Naive thymus-derived CD8-positive, alpha-beta T cell (primary cell): ENCODE data around the gene PCDHA8. TPM values are rescaled to one million over a fixed set of nuclear protein-coding genes. Genes with fewer than 3 reads are reported as not detected.
"Not testable (repeated sequence)": the region's sequence is repeated elsewhere in the genome, so short reads cannot be mapped to it uniquely, and the experiment has no call there.

Experiments
- ATAC-seq, 2 donors: fragments of 150-1000 bp; cut with Tn5 transposase in 1 of 2; sonication (Bioruptor Pico), chemical (Tn5 transposase) in 1 of 2; 1 replicate in 1 of 2; 2 replicates in 1 of 2; pipeline ENCODE4 v1.10.0; 2021; ENCODE audit warnings: mild to moderate bottlenecking in 2 of 2, moderate library complexity in 2 of 2
- POLR2A ChIA-PET: fragments of 350-600 bp; sonication (Branson Sonifier 250); formaldehyde crosslinking; loops from one replicate; lab custom pipeline; 2021; ENCODE audit warnings: antibody characterized with exemption; lab: Charles Lee
- DNase-seq, 10 donors: peaks; one replicate each; pipeline versions ENCODE4 v3.0.0 to v3.0.0-alpha.2; 2020 to 2022
- H3K27ac Mint-ChIP-seq, 10 donors: one replicate each; pipeline ENCODE4 v1.8.0; 2020 to 2022; ENCODE audit warnings: mild to moderate bottlenecking in 10 of 10, mixed read lengths in 10 of 10, moderate library complexity in 4 of 10, inconsistent platforms in 1 of 10
- H3K27me3 Mint-ChIP-seq, 5 donors: one replicate each; pipeline ENCODE4 v1.8.0; 2021 to 2022; ENCODE audit warnings: mixed read lengths in 5 of 5
- H3K36me3 Mint-ChIP-seq, 3 donors: one replicate each; pipeline ENCODE4 v1.8.0; 2020 to 2022; ENCODE audit warnings: mixed read lengths in 3 of 3, mild to moderate bottlenecking in 2 of 3, inconsistent platforms in 1 of 3
- H3K4me1 Mint-ChIP-seq, 4 donors: one replicate each; pipeline ENCODE4 v1.8.0; 2021 to 2022; ENCODE audit warnings: mixed read lengths in 4 of 4
- H3K4me3 Mint-ChIP-seq, 10 donors: one replicate each; pipeline ENCODE4 v1.8.0; 2020 to 2022; ENCODE audit warnings: mild to moderate bottlenecking in 10 of 10, mixed read lengths in 10 of 10, moderate library complexity in 6 of 10, inconsistent platforms in 1 of 10
- H3K9me3 Mint-ChIP-seq, 9 donors: one replicate each; pipeline ENCODE4 v1.8.0; 2020 to 2022; ENCODE audit warnings: mixed read lengths in 9 of 9, mild to moderate bottlenecking in 3 of 9, inconsistent platforms in 1 of 9, moderate library complexity in 1 of 9
- polyA plus RNA-seq, 3 donors: library from polyadenylated mRNA; unstranded; fragments of 300-500 nt; fragmentation: Illumina TruSeq; gene quantifications; one replicate each; pipeline ENCODE4 v1.2.3, GENCODE V29; 2021
- total RNA-seq, 8 experiments: library from RNA in 2 of 8; stranded (reverse) in 2 of 8; gene quantifications; one replicate each; pipeline ENCODE4 v1.2.3 and lab custom pipeline; 2021 to 2026

The PCDHA8 gene
- total and polyA plus RNA-seq, 5 experiments from 2014 or later = not detected

DNA sequence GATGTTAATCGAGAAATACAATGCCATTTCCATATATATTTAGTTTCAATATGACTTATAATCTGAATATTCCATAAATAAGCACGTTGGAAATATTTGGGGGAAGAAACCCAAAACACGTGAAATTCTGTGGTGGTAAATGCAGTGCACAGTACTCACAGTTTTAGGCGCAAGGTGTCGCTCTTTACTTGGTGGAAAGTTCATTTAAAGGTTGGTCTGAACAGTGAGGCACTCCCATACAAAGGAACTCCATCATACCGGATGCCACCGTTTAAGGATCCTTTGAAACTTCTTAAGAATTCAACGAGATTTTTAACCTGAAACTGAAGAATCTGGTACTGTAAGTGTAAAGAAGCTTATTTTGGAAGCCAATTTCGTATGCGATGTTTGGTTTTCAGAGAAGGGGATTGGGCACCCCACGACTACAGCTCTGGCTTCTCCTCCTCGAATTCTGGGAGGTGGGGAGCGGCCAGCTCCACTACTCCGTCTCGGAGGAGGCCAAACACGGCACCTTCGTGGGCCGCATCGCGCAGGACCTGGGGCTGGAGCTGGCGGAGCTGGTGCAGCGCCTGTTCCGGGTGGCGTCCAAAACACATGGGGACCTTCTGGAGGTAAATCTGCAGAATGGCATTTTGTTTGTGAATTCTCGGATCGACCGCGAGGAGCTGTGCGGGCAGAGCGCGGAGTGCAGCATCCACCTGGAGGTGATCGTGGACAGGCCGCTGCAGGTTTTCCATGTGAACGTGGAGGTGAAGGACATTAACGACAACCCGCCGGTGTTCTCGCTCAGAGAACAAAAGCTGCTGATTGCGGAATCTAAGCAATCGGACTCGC, 28.0 kb downstream of the PCDHA8 start, which contains the start of gene PCDHA11:
TSS of gene PCDHA11 (plus strand) at position 237 of the 834 bp plus-strand sequence. CDS start at position 384, 147 bp downstream.
- Mint-ChIP-seq H3K9me3 (peaks cover 0 to 52% (median 20%) of the 10 kb centered on the region in 9 donors), H3K27me3 (peaks cover 11 to 50% (median 23%) of the 10 kb centered on the region in 5 donors), H3K27ac (no peak within 1 kb of the TSS), H3K4me3 (no peak within 1 kb of the TSS), H3K36me3 (peaks cover 8 to 12% (median 12%) of the 10 kb centered on the region in 3 donors), H3K4me1 (peaks cover 0 to 1% (median 0%) of the 10 kb centered on the region in 4 donors)
- POLR2A ChIA-PET = no interaction called here
- DNase-seq (no peak), ATAC-seq (no peak)

DNA sequence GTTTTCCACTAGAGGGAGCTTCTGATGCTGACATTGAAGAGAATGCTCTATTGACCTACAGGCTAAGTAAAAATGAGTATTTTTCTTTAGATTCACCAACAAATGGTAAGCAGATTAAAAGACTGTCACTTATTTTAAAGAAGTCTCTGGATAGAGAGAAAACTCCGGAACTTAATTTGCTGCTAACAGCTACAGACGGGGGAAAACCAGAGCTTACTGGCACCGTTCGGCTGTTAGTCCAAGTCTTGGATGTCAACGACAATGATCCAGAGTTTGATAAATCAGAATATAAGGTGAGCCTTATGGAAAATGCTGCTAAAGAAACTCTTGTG, 28.5 kb downstream of the PCDHA8 start:
- ATAC-seq = no peak

DNA sequence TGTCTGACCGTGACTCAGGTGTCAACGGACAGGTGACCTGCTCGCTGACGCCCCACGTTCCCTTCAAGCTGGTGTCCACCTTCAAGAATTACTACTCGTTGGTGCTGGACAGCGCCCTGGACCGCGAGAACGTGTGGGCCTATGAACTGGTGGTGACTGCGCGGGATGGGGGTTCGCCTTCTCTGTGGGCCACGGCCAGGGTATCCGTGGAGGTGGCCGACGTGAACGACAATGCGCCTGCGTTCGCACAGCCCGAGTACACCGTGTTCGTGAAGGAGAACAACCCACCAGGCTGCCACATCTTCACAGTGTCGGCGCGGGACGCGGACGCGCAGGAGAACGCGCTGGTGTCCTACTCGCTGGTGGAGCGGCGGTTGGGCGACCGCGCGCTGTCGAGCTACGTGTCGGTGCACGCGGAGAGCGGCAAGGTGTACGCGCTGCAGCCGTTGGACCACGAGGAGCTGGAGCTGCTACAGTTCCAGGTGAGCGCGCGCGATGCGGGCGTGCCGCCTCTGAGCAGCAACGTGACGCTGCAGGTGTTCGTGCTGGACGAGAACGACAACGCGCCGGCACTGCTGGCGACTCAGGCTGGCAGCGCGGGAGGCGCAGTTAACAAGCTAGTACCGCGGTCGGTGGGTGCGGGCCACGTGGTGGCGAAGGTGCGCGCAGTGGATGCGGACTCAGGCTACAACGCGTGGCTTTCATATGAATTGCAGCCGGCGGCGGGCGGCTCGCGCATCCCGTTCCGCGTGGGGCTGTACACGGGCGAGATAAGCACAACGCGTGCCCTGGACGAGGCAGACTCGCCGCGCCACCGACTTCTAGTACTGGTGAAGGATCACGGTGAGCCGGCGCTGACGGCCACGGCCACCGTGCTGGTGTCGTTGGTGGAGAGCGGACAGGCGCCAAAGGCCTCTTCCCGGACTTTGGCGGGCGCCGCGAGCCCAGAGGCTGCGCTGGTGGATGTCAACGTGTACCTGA, 29.5 kb downstream of the PCDHA8 start:
- Mint-ChIP-seq H3K27ac (no peak overlapping the region), H3K9me3 (peaks cover 0 to 61% (median 26%) of the 10 kb centered on the region in 9 donors), H3K27me3 (peaks cover 11 to 51% (median 32%) of the 10 kb centered on the region in 5 donors), H3K4me1 (peaks cover 0 to 1% (median 0%) of the 10 kb centered on the region in 4 donors), H3K36me3 (peaks cover 8 to 22% (median 21%) of the 10 kb centered on the region in 3 donors), H3K4me3 (no peak overlapping the region)
- ATAC-seq (no peak), DNase-seq (no peak)
- POLR2A ChIA-PET = no interaction called here

More for the DNA sequence above, 28.5 kb downstream of the PCDHA8 start:
- no peak for DNase-seq
- Mint-ChIP-seq H3K9me3 (peaks cover 0 to 55% (median 20%) of the 10 kb centered on the region in 9 donors), H3K4me3 (no peak overlapping the region), H3K36me3 (peaks cover 8 to 17% (median 15%) of the 10 kb centered on the region in 3 donors), H3K27me3 (peaks cover 13 to 50% (median 27%) of the 10 kb centered on the region in 5 donors), H3K27ac (no peak overlapping the region), H3K4me1 (peaks cover 0 to 1% (median 0%) of the 10 kb centered on the region in 4 donors)
- POLR2A ChIA-PET = no interaction called here

DNA sequence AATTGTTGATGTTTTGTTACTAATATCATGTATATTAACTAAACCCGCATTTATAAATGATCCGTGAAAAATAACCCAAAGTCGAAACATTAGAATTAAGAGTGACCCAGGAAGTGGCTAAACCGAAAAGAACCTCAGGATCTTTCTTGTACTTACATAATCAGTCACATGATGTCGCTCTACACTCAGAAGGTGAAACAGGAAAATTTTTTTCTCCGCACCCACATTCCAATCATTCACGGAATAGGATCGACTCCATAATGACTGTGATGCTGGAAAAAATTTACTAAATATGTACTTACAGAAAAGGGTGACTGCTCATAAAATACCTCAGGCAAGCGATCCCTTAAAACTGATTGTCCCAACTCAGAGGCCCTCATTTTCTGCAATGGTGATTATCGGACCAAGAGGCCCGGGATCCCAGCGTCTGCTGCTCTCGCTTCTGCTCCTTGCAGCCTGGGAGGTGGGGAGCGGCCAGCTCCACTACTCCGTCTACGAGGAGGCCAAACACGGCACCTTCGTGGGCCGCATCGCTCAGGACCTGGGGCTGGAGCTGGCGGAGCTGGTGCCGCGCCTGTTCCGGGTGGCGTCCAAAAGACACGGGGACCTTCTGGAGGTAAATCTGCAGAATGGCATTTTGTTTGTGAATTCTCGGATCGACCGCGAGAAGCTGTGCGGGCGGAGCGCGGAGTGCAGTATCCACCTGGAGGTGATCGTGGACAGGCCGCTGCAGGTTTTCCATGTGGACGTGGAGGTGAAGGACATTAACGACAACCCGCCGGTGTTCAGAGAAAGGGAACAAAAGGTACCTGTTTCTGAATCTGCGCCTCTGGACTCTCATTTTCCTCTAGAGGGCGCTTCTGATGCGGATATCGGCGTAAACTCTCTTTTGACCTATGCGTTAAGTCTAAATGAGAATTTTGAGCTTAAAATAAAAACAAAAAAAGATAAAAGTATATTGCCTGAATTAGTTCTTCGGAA, 34.4 kb downstream of the PCDHA8 start, which contains the start of gene PCDHA12:
TSS of gene PCDHA12 (plus strand) at position 224 of the 981 bp plus-strand sequence. CDS start at position 389, 165 bp downstream.
- H3K9me3 Mint-ChIP-seq = peaks cover 13 to 70% (median 35%) of the 10 kb centered on the region in 9 donors
- POLR2A ChIA-PET = no interaction called here
- DNase-seq = no peak
- H3K27me3 Mint-ChIP-seq = peaks cover 29 to 53% (median 39%) of the 10 kb centered on the region in 5 donors
- no peaks in the 10 kb centered on the region for H3K4me1 Mint-ChIP-seq
- no peak within 1 kb of the TSS for H3K4me3 Mint-ChIP-seq
- H3K27ac Mint-ChIP-seq = peak within 1 kb of the TSS in 1 of 10 donors; percentile 13
- peaks cover 5 to 39% (median 27%) of the 10 kb centered on the region in 3 donors for H3K36me3 Mint-ChIP-seq
- no peak for ATAC-seq

DNA sequence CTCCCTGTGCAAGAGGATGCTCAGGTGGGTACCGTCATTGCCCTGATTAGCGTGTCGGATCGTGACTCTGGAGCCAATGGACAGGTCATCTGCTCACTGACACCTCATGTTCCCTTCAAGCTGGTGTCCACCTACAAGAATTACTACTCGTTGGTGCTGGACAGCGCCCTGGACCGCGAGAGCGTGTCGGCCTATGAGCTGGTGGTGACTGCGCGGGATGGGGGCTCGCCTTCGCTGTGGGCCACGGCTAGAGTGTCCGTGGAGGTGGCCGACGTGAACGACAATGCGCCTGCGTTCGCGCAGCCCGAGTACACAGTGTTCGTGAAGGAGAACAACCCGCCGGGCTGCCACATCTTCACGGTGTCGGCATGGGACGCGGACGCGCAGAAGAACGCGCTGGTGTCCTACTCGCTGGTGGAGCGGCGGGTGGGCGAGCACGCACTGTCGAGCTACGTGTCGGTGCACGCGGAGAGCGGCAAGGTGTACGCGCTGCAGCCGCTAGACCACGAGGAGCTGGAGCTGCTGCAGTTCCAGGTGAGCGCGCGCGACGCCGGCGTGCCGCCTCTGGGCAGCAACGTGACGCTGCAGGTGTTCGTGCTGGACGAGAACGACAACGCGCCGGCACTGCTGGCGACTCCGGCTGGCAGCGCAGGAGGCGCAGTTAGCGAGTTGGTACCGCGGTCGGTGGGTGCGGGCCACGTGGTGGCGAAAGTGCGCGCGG, 35.7 kb downstream of the PCDHA8 start:
- not testable (repeated sequence) for H3K4me3 Mint-ChIP-seq, H3K4me1 Mint-ChIP-seq, ATAC-seq, DNase-seq
- H3K27me3 Mint-ChIP-seq = peaks cover 41 to 63% (median 47%) of the 10 kb centered on the region in 5 donors
- H3K9me3 Mint-ChIP-seq = peaks cover 19 to 79% (median 44%) of the 10 kb centered on the region in 9 donors
- H3K27ac Mint-ChIP-seq = peak overlapping the region in 1 of 10 donors; percentile 87
- H3K36me3 Mint-ChIP-seq = peaks cover 8 to 51% (median 29%) of the 10 kb centered on the region in 3 donors
- POLR2A ChIA-PET = interaction anchor here (0.7 kb wide), 1 partner anchor 13 kb away, joined by 3 read pairs; no protein-coding TSS in a partner anchor

DNA sequence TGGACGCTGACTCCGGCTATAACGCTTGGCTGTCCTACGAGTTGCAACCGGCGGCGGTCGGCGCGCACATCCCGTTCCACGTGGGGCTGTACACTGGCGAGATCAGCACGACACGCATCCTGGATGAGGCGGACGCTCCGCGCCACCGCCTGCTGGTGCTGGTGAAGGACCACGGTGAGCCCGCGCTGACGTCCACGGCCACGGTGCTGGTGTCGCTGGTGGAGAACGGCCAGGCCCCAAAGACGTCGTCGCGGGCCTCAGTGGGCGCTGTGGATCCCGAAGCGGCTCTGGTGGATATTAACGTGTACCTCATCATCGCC, 36.2 kb downstream of the PCDHA8 start:
- no peak overlapping the region for H3K27ac Mint-ChIP-seq
- POLR2A ChIA-PET = no interaction called here
- peaks cover 5 to 50% (median 29%) of the 10 kb centered on the region in 3 donors for H3K36me3 Mint-ChIP-seq
- ATAC-seq (no peak), DNase-seq (no peak)
- no peak overlapping the region for H3K4me3 Mint-ChIP-seq
- H3K27me3 Mint-ChIP-seq = peaks cover 45 to 66% (median 46%) of the 10 kb centered on the region in 5 donors
- peaks cover 21 to 79% (median 40%) of the 10 kb centered on the region in 9 donors for H3K9me3 Mint-ChIP-seq
- H3K4me1 Mint-ChIP-seq = no peaks in the 10 kb centered on the region

DNA sequence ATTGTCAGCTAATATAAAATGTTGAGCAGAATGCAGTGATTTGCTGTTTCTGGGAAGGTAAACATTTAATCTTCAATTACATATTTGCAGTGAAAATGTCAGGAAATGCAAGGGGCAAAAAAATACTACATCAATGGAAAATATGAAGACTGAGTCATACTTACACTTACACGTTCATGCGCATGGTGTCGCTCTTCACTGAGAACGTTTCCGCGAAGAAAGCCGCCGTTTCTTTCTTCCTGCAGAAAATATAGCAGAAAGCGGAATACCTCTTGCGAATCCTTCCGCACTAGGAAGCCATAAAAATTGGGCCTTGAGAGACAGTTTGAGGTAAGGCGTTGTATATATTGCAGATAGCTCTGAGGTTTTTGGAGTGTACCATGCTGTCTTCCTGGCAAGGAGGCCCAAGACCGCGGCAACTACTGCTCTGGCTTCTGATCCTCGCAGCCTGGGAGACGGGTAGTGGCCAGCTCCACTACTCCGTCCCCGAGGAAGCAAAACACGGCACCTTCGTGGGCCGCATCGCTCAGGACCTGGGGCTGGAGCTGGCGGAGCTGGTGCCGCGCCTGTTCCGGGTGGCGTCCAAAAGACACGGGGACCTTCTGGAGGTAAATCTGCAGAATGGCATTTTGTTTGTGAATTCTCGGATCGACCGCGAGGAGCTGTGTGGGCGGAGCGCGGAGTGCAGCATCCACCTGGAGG, 41.1 kb downstream of the PCDHA8 start, which contains the start of gene PCDHA13:
TSS of gene PCDHA13 (plus strand) at position 236 of the 702 bp plus-strand sequence. CDS start at position 381, 145 bp downstream.
- peaks cover 30 to 49% (median 40%) of the 10 kb centered on the region in 5 donors for H3K27me3 Mint-ChIP-seq
- H3K27ac Mint-ChIP-seq = peak within 1 kb of the TSS in 1 of 10 donors; percentile 7
- POLR2A ChIA-PET = no interaction called here
- H3K36me3 Mint-ChIP-seq = peaks cover 5 to 50% (median 5%) of the 10 kb centered on the region in 3 donors
- no peak for ATAC-seq
- peaks cover 20 to 65% (median 37%) of the 10 kb centered on the region in 9 donors for H3K9me3 Mint-ChIP-seq
- DNase-seq = no peak
- H3K4me1 Mint-ChIP-seq = no peaks in the 10 kb centered on the region
- no peak within 1 kb of the TSS for H3K4me3 Mint-ChIP-seq

DNA sequence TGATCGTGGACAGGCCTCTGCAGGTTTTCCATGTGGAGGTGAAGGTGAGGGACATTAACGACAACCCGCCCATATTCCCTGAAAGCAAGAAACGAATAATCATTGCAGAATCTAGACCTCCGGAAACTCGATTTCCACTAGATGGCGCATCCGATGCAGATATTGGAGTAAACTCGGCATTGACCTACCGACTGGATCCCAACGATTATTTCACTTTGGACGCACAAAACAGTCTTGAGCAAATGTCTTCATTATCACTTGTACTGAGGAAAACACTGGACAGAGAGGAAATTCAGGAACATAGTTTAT, 41.6 kb downstream of the PCDHA8 start:
- peaks cover 33 to 54% (median 42%) of the 10 kb centered on the region in 5 donors for H3K27me3 Mint-ChIP-seq
- peaks cover 5 to 53% (median 5%) of the 10 kb centered on the region in 3 donors for H3K36me3 Mint-ChIP-seq
- peaks cover 20 to 68% (median 42%) of the 10 kb centered on the region in 9 donors for H3K9me3 Mint-ChIP-seq
- H3K27ac Mint-ChIP-seq = peak overlapping the region in 1 of 10 donors; percentile 7
- no peak for ATAC-seq
- H3K4me1 Mint-ChIP-seq = no peaks in the 10 kb centered on the region
- H3K4me3 Mint-ChIP-seq = no peak overlapping the region
- no peak for DNase-seq
- POLR2A ChIA-PET = no interaction called here

DNA sequence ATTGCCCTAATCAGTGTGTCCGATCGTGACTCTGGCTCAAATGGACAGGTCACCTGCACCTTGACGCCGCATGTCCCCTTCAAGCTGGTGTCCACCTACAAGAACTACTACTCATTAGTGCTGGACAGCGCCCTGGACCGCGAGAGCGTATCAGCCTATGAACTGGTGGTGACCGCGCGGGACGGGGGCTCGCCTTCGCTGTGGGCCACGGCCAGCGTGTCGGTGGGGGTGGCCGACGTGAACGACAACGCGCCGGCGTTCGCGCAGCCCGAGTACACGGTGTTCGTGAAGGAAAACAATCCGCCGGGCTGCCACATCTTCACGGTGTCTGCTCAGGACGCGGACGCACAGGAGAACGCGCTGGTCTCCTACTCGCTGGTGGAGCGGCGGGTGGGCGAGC, 42.4 kb downstream of the PCDHA8 start:
- H3K27ac Mint-ChIP-seq = no peak overlapping the region
- H3K4me3 Mint-ChIP-seq = no peak overlapping the region
- no peak for ATAC-seq
- no peaks in the 10 kb centered on the region for H3K4me1 Mint-ChIP-seq
- POLR2A ChIA-PET = no interaction called here
- no peak for DNase-seq
- peaks cover 34 to 62% (median 42%) of the 10 kb centered on the region in 5 donors for H3K27me3 Mint-ChIP-seq
- peaks cover 5 to 54% (median 5%) of the 10 kb centered on the region in 3 donors for H3K36me3 Mint-ChIP-seq
- peaks cover 20 to 61% (median 48%) of the 10 kb centered on the region in 9 donors for H3K9me3 Mint-ChIP-seq

DNA sequence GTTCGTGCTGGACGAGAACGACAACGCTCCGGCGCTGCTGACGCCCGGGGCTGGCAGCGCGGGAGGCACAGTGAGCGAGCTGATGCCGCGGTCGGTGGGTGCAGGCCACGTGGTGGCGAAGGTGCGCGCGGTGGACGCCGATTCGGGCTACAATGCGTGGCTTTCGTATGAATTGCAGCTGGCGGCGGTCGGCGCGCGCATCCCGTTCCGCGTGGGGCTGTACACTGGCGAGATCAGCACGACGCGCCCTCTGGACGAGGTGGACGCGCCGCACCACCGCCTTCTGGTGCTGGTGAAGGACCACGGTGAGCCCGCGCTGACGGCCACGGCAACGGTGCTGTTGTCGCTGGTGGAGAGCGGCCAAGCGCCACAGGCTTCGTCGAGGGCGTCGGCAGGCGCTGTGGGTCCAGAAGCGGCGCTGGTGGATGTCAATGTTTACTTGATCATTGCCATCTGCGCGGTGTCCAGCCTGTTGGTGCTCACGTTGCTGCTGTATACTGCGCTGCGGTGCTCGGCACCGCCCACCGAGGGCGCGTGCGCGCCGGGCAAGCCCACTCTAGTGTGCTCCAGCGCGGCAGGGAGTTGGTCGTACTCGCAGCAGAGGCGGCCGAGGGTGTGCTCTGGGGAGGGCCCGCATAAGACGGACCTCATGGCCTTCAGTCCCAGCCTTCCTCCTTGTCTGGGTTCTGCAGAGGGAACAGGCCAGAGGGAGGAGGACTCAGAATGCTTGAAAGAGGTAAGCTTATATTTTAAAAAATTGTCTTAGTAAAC, 43.1 kb downstream of the PCDHA8 start:
- H3K4me3 Mint-ChIP-seq = no peak overlapping the region
- H3K4me1 Mint-ChIP-seq = no peaks in the 10 kb centered on the region
- DNase-seq (no peak), ATAC-seq (no peak)
- POLR2A ChIA-PET = no interaction called here
- H3K9me3 Mint-ChIP-seq = peaks cover 18 to 54% (median 43%) of the 10 kb centered on the region in 9 donors
- no peak overlapping the region for H3K27ac Mint-ChIP-seq
- peaks cover 31 to 55% (median 39%) of the 10 kb centered on the region in 5 donors for H3K27me3 Mint-ChIP-seq
- peaks cover 5 to 46% (median 5%) of the 10 kb centered on the region in 3 donors for H3K36me3 Mint-ChIP-seq
